Femur (tissue), 1 donor: ENCODE results near the gene PC.
"Not testable (repeated sequence)": the region's sequence is repeated elsewhere in the genome, so short reads cannot be mapped to it uniquely, and the experiment has no call there.

Experiments used
- DNase-seq: peaks from one replicate; pipeline ENCODE4 v3.0.0-alpha.2; 2017

PC gene

GRCh38 chr11:66840317-66841091, 117.7 kb downstream of the PC start:
- DNase-seq = no peak

- no peak for DNase-seq
Measured at GRCh38 chr11:66835768-66836405, 122.3 kb downstream of the PC start.

DNA sequence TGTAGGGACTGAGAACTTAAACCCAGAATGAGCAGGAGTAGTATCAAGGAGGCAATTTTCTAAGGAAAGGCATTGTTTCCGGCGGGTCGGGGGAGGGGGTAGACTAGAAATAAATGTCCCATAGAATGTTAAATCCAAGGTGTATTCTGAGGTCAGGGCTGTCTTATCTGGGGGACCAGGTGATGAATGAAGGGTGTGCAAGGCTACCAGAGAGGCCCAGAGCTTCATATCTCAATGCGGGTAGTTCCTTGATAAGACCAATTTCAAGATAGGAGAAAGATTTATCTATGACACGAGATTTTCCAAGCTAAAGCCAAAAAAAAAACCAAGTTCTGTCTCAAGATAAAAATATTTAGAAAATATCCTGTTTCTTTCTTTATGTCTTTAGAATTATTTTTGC, 123.2 kb downstream of the PC start:
- no peak for DNase-seq

DNA sequence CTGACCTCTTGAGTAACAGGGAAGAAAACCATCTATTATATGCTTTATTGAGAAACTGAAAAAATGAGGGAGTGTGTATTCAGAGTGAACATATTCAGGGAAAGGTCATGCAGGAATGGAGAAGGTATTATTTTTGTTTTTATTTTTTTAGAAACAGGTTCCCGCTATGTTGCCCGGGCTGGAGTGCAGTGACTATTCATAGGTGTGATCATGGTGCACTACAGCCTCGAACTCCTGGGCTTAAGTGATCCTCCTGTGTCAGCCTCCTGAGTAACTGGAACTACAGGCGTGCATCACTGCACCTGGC, 123.7 kb downstream of the PC start:
- DNase-seq = no peak

GRCh38 chr11:66824573-66824972, 133.6 kb downstream of the PC start:
- DNase-seq = not testable (repeated sequence)

DNA sequence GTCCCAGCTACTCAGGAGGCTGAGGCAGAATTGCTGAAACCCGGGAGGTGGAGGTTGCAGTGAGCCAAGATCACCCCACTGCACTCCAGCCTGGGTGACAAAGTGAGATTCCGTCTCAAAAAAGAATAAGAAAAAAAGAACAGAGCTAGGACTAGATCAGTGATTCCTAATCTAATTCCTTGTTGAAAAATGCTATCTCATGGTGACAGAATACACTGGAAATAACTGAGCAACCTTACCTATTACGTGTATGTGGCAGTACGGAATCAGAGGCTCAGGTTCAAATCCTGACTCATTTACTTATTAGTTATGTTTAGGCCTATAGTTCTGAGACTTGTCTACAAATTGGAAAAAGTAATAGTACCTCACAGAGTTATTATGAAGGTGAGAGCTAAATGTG, 134.5 kb downstream of the PC start:
- no peak for DNase-seq

DNA sequence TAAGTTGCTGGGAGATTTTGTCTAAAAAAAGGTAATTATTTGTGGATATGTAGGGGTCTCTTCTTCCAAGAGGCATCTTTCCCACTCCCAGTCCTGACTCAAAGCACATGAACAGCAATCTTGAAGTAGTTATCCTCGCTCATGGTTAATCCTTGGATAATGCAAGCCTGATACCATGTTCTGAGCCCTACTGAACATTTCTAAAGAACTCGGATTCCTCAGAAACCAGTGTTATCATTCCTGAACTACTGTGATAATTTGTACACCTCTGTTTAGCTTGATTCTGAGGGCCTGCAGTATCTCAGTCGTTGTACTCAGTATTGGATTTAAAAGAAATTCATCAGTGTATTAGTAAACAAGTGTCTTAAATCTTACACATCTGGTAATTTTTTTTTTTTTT, 137.3 kb downstream of the PC start:
- DNase-seq = no peak

DNA sequence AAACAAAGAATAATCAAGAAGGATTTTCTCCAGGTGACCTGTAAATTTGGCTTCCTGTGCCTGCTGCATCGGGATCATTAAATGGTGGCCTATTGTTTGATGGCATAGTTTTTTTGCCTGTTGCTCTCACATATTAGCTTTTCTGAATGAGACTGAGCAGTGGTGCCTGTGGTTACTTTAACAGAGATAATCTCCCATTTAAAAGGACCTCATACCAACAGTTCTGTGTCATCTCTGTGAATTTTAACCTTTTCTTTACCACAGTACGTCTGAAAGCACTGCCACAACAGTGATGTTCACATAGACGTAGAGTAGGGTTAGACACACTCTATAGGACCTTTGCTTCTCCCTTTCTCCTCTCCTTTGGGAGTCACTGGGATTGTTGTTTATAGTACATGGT, 137.8 kb downstream of the PC start:
- no peak for DNase-seq

- DNase-seq = no peak
Measured at GRCh38 chr11:66818231-66818955, 139.8 kb downstream of the PC start.

DNA sequence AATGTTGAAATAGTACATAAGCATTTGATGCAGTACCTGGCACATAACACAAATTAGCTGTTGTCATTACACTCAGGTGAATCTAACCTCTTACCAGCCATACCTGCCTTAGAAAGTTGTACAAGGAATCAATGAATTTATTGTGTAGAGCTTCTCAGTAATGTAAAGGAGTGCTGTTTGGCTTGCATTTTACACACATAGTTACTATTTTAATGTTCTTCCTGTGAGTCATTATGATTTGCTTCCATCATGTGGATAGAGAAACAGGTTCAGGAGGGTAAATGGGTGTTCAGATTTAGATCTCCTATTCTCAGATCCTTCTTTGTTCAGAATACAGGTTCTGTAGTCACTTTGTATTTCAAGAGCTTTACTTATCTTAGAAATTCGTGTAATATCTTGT, 142.5 kb downstream of the PC start:
- no peak for DNase-seq

- DNase-seq = no peak
Measured at GRCh38 chr11:66814678-66815077, 143.5 kb downstream of the PC start.

- DNase-seq = no peak
Measured at GRCh38 chr11:66810576-66811185, 147.5 kb downstream of the PC start.

DNA sequence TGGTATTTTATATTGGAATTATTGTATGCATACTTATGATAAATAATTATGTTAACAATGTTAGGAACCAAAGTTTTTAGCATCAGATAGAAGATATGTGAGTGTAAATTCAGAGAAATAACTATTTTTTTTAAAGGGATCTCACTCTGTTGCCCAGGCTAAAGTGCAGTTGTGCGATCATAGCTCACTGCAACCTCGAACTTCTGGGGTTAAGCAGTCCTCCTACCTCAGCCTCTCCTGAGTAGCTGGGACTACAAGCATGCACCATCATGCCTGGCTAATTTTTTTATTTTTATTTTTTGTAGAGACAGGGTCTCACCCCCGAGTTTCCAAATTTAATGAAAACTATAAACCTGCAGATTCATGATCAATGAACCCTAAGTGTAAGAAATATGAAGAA, 148.6 kb downstream of the PC start:
- no peak for DNase-seq

DNA sequence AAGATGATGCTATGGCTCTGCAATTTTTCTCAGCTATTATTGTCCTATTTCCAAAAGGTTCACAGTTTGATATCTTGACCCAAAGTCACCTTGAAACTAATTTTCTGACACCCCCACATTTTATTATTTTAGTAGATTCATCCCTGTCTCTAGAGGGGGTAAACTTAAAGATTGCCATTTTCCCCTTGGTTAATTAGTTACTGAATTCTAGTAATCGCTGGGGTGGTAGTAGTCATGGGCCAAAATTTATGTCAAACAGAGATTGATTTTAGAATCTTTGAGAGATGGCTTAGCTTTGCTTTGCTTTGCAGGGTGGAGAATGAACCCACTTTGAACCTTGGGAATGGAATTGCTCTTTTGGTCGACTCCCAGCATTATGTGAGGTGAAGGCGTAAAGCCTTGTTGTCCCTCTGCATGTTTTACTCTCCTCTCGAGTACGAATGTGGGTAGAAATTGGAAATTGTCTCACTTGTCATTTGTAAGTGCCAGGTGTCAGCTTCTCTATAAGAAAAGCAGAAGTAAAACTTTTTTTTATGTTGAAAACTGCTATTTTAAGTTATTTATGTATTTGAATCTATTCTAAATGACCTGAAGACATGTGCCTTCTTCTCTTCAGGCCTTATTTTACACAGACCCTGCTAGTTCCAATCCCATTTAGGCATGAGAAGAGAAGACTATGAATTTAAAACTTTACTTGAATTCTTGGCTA, 157.3 kb downstream of the PC start:
- no peak for DNase-seq

DNA sequence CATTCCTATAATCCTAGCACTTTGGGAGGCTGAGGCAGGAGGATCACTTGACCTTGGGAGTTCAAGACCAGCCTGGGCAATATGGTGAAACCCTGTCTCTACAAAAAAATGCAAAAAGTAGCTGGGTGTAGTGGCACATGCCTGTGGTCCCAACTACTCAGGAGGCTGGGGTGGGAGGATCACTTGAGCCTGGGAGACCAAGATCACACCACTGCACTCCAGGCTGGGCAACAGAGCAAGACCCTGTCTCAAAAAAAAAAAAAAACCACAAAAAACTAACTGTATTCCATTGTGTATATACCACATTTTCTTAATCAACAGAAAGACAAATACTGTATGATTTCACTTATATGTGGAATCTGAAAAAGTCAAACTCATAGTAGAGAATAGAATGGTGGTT, 158.4 kb downstream of the PC start:
- DNase-seq = not testable (repeated sequence)
